ENCODE data around the gene PDS5B.
"Not testable (repeated sequence)": the region's sequence is repeated elsewhere in the genome, so short reads cannot be mapped to it uniquely, and the experiment has no call there.

Gene PDS5B

DNA sequence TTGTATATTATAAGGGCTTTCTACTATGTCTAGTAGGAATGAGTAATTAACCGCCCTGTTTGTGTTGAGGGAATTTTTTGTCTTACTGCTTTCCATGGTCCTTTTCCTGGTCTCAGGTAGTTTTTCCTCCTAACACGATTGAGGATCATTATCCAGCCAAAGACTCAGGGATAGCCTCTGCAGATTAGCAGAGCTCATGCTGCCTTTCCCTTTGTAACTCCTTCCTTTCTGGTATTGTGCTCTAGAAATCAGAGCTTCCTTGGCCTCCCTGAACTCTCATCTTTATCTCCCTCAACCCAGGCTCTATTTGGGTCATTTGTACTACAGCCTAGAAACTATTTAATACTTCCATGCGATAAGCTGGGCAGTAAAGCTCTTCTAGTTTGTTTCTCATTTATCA is 142.1 kb downstream of the PDS5B start:
- DNase-seq (ENCODE audit: low spot score), result peak; percentile 14

DNA sequence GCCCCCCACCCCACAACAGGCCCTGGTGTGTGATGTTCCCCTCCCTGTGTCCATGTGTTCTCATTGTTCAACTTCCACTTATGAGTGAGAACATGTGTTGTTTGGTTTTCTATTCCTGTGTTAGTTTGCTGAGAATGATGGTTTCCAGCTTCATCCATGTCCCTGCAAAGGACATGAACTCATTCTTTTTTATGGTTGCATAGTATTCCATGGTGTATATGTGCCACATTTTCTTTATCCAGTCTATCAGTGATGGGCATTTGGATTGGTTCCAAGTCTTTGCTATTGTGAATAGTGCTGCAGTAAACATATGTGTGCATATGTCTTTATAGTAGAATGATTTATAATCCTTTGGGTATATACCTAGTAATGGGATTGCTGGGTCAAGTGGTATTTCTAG is 142.8 kb downstream of the PDS5B start:
- DNase-seq (ENCODE audit: low spot score), result not testable (repeated sequence)

DNA sequence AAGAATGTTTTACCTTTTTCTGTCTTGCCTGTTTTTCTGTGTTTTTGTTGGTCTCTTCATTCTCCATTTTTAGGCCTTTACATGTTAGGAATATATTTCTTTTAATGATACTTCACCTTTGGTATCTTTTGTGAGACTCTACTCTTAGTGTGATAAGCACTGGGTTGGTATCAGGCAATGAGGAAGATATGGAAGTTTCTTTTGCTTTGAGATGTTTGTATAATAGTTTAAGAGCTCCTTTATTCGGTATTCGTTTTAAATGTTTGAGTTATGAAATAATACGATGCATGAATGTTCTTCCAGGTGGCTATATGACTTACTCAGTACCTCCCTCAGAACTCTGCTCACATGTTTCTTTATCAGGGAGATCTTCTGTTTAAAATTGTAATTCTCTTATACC is 144.8 kb downstream of the PDS5B start:
- DNase-seq (ENCODE audit: low spot score), result no peak

DNA sequence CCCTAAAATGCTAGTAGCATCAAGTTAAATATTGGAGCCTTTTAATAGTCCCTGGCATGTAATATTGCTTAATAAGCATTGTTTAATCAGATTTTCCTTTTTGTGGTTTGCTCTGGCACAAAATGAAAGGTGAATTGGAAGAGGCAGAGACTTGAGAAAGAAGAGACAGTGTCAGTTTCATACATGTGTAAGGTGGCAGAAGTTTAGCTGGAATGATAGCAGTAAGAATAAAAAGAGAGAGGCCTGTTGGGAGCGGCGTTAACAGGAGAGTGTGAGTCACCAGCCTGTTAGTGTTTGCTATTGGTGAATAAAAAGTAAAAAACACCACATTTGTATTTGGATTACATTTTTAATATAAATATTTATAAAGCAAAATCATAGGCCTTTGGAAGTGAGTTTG is 145.3 kb downstream of the PDS5B start:
- no peak for DNase-seq (ENCODE audit: low spot score)

DNA sequence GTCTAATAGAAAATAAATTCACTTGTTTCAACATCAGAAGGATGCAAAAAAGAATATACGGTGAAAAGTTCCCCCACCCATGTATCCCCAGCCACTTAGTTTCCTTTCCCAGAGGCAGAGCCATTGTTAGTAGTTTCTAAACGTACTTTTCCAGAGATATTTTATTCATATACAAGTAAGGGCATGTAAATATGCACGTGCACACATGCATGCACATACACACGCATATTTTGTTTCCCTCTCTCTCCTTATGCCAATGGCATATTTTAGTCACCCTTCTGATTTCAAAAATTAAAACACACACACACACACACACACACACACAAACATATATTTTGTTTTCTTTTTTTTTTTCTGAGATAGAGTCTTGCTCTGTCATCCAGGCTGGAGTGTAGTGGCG is 147.4 kb downstream of the PDS5B start:
- no peak for DNase-seq (ENCODE audit: low spot score)

DNA sequence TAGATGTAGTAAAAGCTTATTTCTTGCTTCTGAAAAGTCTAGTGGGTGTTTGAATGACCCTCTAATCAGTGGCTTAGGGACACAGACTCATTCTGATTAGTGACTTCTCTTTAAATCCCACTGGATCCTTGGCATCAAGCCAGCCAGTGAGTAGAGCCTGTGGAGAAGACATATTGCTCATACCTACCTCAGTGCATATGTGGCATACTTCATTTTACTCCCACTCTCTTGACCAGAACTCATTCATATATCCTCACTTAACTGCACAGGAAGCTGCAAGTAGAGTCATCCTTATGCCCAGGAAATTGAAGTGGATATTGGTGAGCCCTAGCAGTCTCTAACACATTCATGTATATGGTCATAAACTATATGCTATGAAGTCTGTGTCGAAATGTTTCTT is 148.3 kb downstream of the PDS5B start:
- no peak for DNase-seq (ENCODE audit: low spot score)

DNA sequence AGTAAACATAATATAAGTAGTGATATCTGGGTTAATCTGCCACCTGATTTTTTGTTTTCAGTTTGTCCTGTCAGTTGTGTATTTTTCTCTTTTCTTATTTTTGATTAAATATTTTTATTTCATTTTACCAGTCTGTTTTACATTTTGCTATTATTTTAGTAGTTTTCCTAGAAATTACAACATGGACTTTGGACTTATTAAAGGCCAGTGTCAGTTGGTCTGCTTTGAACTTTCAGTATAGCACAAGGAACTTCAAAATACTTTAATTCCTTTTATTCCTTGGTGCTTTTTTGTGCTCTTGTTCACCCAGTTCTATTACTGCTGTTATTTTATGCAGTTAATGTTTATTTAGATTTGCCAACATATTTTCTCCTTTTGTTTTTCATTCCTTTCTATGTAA is 149.6 kb downstream of the PDS5B start:
- no peak for DNase-seq (ENCODE audit: low spot score)

DNA sequence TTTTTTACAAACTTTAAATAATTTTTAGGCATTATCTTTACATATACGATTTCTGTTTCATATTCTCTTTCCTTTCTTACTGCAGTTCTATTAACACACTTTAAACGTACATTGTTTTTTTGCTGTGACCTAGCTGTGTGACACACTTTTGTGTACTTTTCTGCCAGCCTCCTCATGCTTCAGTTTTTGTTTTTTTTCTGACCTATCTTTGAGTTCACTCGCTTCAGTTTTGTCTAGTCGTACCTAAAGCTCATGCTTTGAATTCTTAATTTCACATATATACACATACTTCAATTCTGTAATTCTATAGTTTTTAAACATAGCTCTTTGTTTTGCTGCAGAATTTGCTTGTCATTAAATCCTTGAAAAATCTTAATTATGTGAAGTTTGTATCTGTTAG is 150.4 kb downstream of the PDS5B start:
- DNase-seq (ENCODE audit: low spot score), result no peak

DNA sequence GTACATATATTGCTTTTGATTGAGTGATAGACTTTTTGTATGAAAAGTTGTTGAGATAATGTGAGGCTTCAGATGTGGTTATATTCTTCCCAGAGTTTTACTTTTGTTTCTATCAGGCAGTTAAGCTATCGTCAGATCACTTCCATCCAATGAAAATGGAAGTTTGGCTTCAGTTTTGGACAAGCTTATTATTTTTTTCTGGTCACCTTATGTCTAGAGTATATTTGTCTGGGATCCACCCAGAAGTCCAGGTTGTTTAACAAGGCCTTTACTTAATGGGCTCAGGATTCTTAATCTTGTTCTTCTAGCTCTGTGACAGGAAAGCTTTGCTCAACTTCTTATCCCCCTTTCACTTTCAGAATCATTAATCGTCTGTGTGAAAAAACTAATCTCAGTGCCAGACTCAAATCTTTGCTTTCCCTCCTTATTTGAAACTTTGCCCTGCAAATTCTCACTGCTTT is 150.9 kb downstream of the PDS5B start:
- DNase-seq (ENCODE audit: low spot score), result no peak

DNA sequence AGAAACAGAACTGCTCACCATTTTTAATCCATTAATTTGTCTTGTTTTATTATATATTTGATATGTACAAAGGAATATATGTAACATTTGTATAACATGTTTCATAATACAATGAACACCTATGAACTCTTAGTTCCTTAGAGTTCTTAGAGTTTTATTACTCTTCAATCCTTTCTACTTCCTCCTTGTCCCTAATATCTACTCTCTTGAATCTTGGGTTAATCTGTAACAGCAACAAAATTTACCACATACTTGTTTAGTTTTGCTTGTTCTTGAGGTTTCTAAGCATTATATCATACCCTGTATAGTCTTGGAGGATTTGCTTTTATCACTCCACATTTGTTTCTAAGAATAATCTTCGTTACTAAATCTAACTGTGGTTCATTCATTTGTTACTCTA is 151.4 kb downstream of the PDS5B start:
- DNase-seq (ENCODE audit: low spot score), result no peak

DNA sequence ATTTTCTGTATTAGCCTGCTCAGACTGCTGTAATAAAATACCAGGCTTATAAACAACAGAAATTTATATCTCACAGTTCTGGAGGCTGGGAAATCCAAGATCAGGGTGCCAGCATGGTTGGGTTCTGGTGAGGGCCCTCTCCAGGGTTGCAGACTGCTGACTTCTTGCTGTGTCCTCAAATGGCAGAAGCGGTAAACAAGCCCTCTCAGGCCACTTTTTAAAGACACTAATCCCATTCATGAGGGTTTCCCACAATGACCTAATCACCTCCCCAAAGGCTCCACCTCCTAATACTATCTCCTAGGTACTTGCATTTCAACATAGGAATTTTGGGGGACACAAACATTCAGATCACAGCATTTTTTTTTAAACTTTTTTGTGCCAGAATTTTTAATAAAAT is 159.3 kb downstream of the PDS5B start:
- no peak for DNase-seq (ENCODE audit: low spot score)

DNA sequence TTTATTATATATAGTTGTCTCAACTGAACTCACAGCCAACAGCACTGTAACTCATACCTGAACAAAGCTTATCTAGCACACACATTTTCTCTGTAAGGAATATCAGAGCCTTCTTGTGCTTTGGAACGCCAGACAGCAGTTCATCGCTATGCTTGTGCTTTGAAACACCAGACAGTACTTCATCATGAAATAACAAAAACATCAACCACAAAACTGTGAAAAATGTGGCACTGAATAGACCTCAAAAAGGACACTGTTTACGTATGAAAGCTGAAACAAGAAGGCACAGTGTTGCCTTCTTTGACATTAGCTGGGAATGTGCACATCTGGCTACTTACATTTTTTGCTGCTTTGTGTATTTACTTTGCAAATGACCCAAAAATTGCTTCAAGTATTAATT is 160.2 kb downstream of the PDS5B start:
- no peak for DNase-seq (ENCODE audit: low spot score)

DNA sequence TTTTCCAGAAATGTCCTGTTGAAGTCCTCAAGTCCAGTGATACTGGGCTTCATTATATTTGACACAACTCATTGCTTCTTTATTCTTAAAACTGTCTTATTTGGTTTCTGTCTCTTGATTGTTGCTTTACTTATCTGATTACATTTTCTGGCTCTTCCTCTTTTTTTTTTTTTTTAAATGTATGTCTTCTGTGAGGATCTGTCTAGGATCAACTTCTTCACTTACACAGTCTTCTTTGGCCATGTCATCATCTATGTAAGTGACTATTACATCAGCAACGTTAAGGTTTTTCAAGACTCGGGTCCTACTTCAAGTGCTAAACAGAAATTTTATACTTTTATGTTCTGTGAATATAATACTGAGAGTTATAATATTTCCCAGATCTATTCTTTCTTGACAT is 162.1 kb downstream of the PDS5B start:
- DNase-seq (ENCODE audit: low spot score), result no peak

DNA sequence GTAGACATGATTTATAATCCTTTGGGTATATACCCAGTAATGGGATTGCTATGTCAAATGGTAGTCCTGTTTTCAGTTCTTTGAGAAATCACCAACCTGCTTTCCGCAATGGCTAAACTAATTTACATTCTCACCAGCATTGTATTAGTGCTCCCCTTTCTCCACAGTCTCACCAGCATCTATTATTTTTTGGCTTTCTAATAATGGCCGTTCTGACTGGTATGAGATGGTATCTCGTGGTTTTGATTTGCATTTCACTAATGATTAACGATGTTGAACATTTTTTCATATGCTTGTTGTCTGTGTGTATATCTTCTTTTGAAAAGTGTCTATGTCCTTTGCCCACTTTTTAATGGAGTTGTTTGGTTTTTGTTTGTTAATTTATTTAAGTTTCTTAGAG is 165.1 kb downstream of the PDS5B start:
- DNase-seq (ENCODE audit: low spot score), result no peak

DNA sequence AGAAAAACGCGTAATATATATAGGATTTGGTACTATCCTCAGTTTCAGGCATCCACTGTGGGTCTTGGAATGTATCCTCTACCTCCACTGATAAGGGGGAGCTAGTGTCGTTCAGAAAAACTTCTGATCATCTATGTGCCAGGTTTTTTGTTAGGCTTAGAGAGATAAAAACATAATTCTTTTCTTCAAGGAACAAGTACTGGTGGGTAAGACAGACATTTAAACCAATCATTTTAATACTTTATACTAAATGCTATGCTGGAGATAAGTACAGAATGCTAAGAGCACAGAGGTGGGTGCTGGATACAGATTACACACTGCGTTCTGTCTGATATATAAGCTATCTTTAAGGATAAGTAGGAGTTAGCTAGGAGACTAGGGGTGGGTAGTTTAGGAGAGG is 166.1 kb downstream of the PDS5B start:
- no peak for DNase-seq (ENCODE audit: low spot score)

DNA sequence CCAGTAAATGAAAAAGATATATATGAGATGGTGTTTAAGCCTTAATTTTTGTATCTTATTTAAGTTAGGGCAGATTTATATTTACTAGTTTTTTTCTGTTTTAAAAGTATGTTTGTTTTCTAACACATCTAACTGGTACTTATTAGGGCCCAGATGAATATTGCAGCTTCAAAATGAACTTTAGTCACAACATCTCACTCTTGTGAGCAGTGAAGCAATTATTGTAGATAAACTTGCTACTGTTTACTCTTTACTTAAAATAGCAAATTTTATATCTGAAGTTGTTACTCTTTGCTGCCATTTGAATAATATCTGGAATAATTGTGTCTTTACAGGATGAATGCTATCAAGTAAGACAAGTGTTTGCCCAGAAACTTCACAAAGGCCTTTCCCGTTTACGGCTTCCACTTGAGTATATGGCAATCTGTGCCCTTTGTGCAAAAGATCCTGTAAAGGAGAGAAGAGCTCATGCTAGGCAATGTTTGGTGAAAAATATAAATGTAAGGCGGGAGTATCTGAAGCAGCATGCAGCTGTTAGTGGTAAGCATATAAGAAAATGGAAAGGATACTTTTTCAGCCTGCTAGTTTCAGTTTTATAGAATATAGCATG is 166.8 kb downstream of the PDS5B start:
- no peak for DNase-seq (ENCODE audit: low spot score)

DNA sequence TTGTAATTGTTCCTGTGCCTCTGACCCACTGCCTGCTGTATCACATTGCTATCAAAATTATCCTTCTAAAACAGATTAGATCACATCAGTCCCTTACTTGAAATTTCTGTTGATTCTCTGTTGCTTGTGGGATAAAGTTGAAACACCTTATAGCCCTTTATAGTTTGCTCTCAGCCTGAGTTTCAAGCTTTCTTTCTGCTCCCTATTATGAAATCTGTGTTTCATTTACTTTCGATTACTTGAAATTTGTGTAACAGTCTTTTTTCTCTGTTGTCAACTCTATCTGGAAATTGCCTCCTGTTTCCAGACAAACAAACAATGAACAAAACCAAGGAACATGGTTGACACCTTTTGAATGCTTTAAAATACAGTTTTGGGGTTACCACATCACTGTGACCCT is 167.9 kb downstream of the PDS5B start:
- DNase-seq (ENCODE audit: low spot score), result no peak

DNA sequence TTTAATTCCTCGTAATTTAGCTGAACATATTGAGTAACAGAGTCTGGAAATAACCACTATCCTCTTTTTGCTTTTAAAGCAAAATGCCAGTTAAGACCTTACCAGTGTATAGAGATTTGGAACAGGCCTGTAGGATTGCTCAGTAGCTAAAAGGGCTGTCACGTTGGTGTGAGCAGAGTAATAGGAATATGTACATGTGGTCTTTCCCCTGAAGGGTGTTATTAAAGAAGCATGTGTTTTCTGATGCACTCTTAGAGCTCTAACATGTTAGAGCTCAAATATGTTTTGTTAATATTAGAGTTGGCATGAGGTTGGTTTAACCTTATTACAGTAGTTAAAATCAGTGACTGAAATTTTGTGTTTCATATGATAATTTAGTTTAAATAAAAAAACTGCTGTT is 172.9 kb downstream of the PDS5B start:
- no peak for DNase-seq (ENCODE audit: low spot score)

DNA sequence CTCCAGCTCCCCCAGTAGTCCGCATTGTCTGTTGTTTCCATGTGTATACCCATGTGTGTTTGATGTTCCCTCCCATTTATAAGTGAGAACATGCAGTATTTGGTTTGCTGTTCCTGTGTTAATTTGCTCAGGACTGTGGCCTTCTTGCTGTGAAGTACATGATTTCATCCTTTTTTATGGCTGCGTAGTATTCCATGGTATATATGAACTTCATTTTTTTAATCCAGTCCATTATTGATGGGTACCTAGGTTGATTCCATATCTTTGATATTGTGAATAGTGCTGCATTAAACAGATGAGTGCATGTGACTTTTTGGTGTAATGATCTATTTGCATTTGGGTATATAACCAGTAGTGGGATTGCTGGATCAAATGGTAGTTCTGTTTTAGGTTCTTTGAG is 175.2 kb downstream of the PDS5B start:
- DNase-seq (ENCODE audit: low spot score), result no peak

DNA sequence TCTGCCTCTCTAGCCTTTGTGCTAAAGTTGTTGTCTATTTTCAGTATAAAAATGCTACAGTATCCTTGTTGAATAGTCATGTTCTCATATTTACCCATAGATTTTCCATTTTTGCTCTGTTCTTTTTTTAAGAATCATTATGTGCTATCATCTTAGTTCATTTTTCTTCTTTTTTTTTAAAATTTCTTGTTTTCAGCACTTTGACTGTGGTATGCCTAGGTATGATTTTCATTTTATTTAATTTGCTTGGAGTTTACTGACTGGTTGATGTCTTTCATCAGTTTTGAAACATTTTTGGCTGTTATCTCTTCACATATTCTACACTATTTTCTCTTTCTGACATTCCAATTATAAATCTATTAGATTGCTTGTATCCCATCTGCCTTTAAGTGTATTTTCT is 192.9 kb downstream of the PDS5B start:
- DNase-seq (ENCODE audit: low spot score), result no peak

DNA sequence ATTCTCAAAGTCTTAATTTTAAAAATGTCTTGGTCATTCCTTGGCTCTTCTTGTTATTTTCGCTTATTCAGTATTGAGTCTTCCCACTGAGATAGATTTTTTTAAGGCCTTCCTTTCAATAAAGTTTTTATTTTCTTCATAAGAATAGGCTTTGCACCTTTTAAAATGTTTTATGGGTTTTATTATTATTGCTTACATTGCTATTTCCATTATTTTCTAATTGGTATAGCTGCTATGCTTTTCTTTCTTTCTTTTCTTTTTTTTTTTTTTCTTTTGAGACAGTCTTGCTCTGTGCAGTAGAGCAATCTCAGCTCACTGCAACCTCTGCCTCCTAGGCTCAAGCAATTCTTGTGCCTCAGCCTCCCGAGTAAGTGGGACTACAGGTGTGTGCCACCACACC is 195.7 kb downstream of the PDS5B start:
- no peak for DNase-seq (ENCODE audit: low spot score)

DNA sequence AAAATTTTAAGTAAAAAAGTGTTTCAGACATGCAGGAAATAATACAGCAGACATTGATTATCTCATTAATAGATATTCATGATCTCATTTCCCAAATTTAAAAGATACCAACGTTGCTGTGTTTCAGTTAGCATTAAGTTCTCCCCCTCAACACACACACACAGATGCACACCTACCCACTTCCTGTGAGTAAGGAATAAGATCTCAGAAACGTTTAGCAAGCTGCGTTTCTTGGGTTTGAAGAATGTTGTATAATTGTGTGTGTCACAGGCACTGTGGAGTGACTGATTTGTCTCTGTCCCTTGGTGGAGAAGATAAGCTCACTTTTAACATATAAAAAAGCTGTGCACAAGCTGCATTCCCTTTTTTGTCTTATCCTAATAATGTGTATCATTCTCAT is 196.8 kb downstream of the PDS5B start:
- no peak for DNase-seq (ENCODE audit: low spot score)

DNA sequence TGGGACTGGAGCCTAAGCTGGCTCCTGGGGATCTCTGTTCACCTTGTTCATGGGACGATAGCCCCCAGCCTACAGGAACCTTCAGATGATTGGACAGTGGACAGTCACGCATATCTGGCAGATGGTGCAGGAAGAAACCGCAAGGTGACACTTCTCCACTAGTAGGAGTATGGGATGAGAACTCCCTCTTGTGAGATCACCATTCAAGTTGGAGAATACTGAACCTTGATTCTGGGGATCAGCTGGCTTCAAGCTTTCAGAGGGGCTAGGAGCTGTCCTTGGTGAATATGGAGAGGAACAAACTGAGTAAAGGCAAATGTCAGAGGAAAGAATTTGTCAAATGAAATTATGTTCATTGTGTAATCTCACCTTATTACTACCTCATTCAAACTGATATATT is 204.5 kb downstream of the PDS5B start:
- peak; percentile 17 for DNase-seq (ENCODE audit: low spot score)

DNA sequence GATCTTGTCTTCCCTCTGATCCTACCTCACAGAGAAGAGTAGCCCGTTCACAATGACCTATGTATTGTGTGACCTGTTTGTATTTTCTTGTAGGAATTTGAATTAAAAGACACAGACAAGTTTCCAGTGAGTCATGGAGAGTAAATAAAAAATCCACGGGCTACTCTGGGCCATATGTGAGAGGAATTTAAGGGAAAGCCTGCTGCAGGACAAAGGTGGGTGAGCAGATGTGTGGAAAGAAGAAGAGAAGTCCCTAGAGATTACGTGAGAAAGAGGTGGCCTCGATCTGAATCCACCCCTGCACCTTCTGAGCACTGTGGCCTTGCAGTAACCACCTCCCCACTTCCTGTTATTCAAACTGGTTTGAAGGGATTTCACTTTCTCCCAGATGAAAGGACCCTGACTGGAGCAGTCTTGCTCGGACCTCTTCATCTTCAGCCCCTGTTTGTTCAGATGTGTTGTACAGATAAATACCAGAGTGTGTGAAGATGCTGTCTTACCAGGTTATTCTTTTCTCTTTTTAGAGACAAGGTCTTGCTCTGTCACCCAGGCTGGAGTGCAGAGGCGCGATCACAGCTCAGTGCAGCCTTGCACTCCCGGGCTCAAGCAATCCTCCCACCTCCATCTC is 205.4 kb downstream of the PDS5B start:
- no peak for DNase-seq (ENCODE audit: low spot score)

Data from iPS-NIHi11 (cell line).